WTC11 (cell line): ENCODE data around the gene AGAP1. TPM values are rescaled to one million over a fixed set of nuclear protein-coding genes. Genes with fewer than 3 reads are reported as not detected.

Experiments
- ATAC-seq: fragments of 200-7000 bp; cut with Tn5 transposase; 2 replicates; pipeline ENCODE4 v1.10.0; 2021; ENCODE audit warnings: mild to moderate bottlenecking, moderate library complexity
- CTCF ChIA-PET: fragments of 300-600 bp; sonication (Branson Sonifier 250); formaldehyde crosslinking; loops from one replicate; lab custom pipeline; 2021; ENCODE audit warnings: antibody characterized with exemption; lab: Charles Lee
- POLR2A ChIA-PET: fragments of 350-600 bp; sonication (Branson Sonifier 250); formaldehyde crosslinking; loops from one replicate; lab custom pipeline; 2021; ENCODE audit warnings: antibody characterized with exemption; lab: Charles Lee
- DNase-seq: peaks from one replicate; pipeline ENCODE4 v3.0.0; 2021; ENCODE audit warnings: low spot score
- H3K27ac Mint-ChIP-seq: 2 replicates; pipeline ENCODE4 v1.8.0; 2021; ENCODE audit warnings: mixed read lengths
- H3K27me3 Mint-ChIP-seq: 2 replicates; pipeline ENCODE4 v1.8.0; 2021; ENCODE audit warnings: low read depth, mild to moderate bottlenecking, moderate library complexity, mixed read lengths
- H3K36me3 Mint-ChIP-seq: 2 replicates; pipeline ENCODE4 v1.8.0; 2021; ENCODE audit warnings: mixed read lengths
- H3K4me1 Mint-ChIP-seq: 2 replicates; pipeline ENCODE4 v1.8.0; 2022; ENCODE audit warnings: mixed read lengths
- H3K4me3 Mint-ChIP-seq: 2 replicates; pipeline ENCODE4 v1.8.0; 2021; ENCODE audit warnings: mild to moderate bottlenecking, moderate library complexity, mixed read lengths
- H3K9me3 Mint-ChIP-seq: 2 replicates; pipeline ENCODE4 v1.8.0; 2021; ENCODE audit warnings: mixed read lengths
- AR ChIP-seq: fragments of 250-450 bp; sonication (Bioruptor Pico); IDR thresholded peaks from 2 replicates; pipeline ENCODE4 v1.9.0; 2021; ENCODE audit warnings: mild to moderate bottlenecking
- CDX4 ChIP-seq: fragments of 250-450 bp; sonication (Bioruptor Pico); IDR thresholded peaks from 2 replicates; pipeline ENCODE4 v1.9.0; 2021; ENCODE audit warnings: moderate library complexity, mild to moderate bottlenecking, inconsistent platforms, borderline replicate concordance
- CTCF ChIP-seq: fragments of 200-600 bp; IDR thresholded peaks from 2 replicates; pipeline ENCODE4 v1.8.0; 2022; ENCODE audit warnings: antibody characterized with exemption
- ELF4 ChIP-seq: sonication (generic); formaldehyde crosslinking; IDR thresholded peaks from 2 replicates; pipeline ENCODE4 v1.8.1; 2022; ENCODE audit warnings: low read depth, mild to moderate bottlenecking, moderate library complexity, missing genetic modification reagents
- ESRRA ChIP-seq: sonication (generic); formaldehyde crosslinking; IDR thresholded peaks from 2 replicates; pipeline ENCODE4 v1.8.1; 2022; ENCODE audit warnings: mild to moderate bottlenecking, missing genetic modification reagents, borderline replicate concordance
- FOXK1 ChIP-seq: sonication (generic); formaldehyde crosslinking; IDR thresholded peaks from 2 replicates; pipeline ENCODE4 v1.8.0; 2022; ENCODE audit warnings: mild to moderate bottlenecking, moderate library complexity, missing genetic modification reagents
- FOXP1 ChIP-seq: sonication (generic); formaldehyde crosslinking; IDR thresholded peaks from 2 replicates; pipeline ENCODE4 v1.8.0; 2022; ENCODE audit warnings: missing genetic modification reagents, mild to moderate bottlenecking, moderate library complexity, borderline replicate concordance
- GTF2I ChIP-seq: fragments of 250-450 bp; sonication (Bioruptor Pico); conservative IDR thresholded peaks from 2 replicates; pipeline ENCODE4 v1.4.0; 2021; ENCODE audit warnings: mild to moderate bottlenecking
- HMGXB4 ChIP-seq: sonication (generic); formaldehyde crosslinking; IDR thresholded peaks from 2 replicates; pipeline ENCODE4 v1.8.1; 2023; ENCODE audit warnings: mild to moderate bottlenecking, moderate library complexity, missing genetic modification reagents
- JAZF1 ChIP-seq: fragments of 250-450 bp; sonication (Bioruptor Pico); IDR thresholded peaks from 2 replicates; pipeline ENCODE4 v1.9.0; 2021; ENCODE audit warnings: moderate library complexity, mild to moderate bottlenecking, inconsistent platforms
- MLX ChIP-seq: sonication (generic); formaldehyde crosslinking; IDR thresholded peaks from 2 replicates; pipeline ENCODE4 v1.8.1; 2023; ENCODE audit warnings: mild to moderate bottlenecking, missing genetic modification reagents, moderate library complexity
- NFE2L1 ChIP-seq: sonication (generic); formaldehyde crosslinking; IDR thresholded peaks from 2 replicates; pipeline ENCODE4 v1.8.1; 2023; ENCODE audit warnings: missing genetic modification reagents
- NR3C1 ChIP-seq: sonication (generic); formaldehyde crosslinking; conservative IDR thresholded peaks from 2 replicates; pipeline ENCODE4 v1.8.1; 2023; ENCODE audit warnings: low read depth, mild to moderate bottlenecking, missing genetic modification reagents
- RELA ChIP-seq: sonication (generic); formaldehyde crosslinking; IDR thresholded peaks from 2 replicates; pipeline ENCODE4 v1.8.1; 2022; ENCODE audit warnings: missing genetic modification reagents, mild to moderate bottlenecking, borderline replicate concordance
- SMAD3 ChIP-seq: sonication (generic); formaldehyde crosslinking; IDR thresholded peaks from 2 replicates; pipeline ENCODE4 v1.8.0; 2022; ENCODE audit warnings: missing genetic modification reagents, mild to moderate bottlenecking, borderline replicate concordance
- STAT6 ChIP-seq: sonication (generic); formaldehyde crosslinking; conservative IDR thresholded peaks from 2 replicates; pipeline ENCODE4 v1.8.1; 2023; ENCODE audit warnings: mild to moderate bottlenecking, low read depth, missing genetic modification reagents, moderate library complexity
- TCF7 ChIP-seq: sonication (generic); formaldehyde crosslinking; IDR thresholded peaks from 2 replicates; pipeline ENCODE4 v1.8.0; 2022; ENCODE audit warnings: mild to moderate bottlenecking, low read depth, missing genetic modification reagents, moderate library complexity
- TP53 ChIP-seq: sonication (generic); formaldehyde crosslinking; IDR thresholded peaks from 2 replicates; pipeline ENCODE4 v1.8.1; 2023; ENCODE audit warnings: mild to moderate bottlenecking, missing genetic modification reagents
- ZBTB21 ChIP-seq: sonication (generic); formaldehyde crosslinking; IDR thresholded peaks from 2 replicates; pipeline ENCODE4 v1.8.1; 2023; ENCODE audit warnings: mild to moderate bottlenecking, missing genetic modification reagents, borderline replicate concordance
- ZNF263 ChIP-seq: sonication (generic); formaldehyde crosslinking; IDR thresholded peaks from 2 replicates; pipeline ENCODE4 v1.8.1; 2022; ENCODE audit warnings: low read depth, mild to moderate bottlenecking, moderate library complexity, missing genetic modification reagents
- ZSCAN18 ChIP-seq: fragments of 250-450 bp; sonication (Bioruptor Pico); IDR thresholded peaks from 2 replicates; pipeline ENCODE4 v2.1.2; 2022; ENCODE audit warnings: mild to moderate bottlenecking, moderate library complexity
- total RNA-seq: library from RNA; stranded (reverse); gene quantifications from 3 replicates; pipeline ENCODE4 v1.2.3, GENCODE V29; 2021

AGAP1 gene
- total RNA-seq, 1 experiment from 2014 or later = 49.3 TPM

GRCh38 chr2:236163471-236164200 is 669.8 kb downstream of the AGAP1 start:
- Mint-ChIP-seq H3K36me3 (peaks cover 7% of the 10 kb centered on the region), H3K27ac (no peak overlapping the region), H3K27me3 (peaks cover 85% of the 10 kb centered on the region), H3K4me1 (peaks cover 54% of the 10 kb centered on the region), H3K4me3 (peak overlapping the region; percentile 56), H3K9me3 (no peaks in the 10 kb centered on the region)
- POLR2A ChIA-PET = interaction anchor here (0.6 to 1.2 kb wide), 2 partner anchors 71 to 964 kb away, joined by 3 read pairs; no protein-coding TSS in a partner anchor
- CTCF ChIA-PET = interaction anchor here (1.0 to 2.5 kb wide), 7 partner anchors 14 to 398 kb away, joined by 3 to 12 read pairs (median 3); no protein-coding TSS in a partner anchor
- no peak; the same call in 1 of the 2 replicates for ATAC-seq
- DNase-seq = peak; percentile 41
- TF ChIP-seq AR (no peak), ELF4 (CRISPR knock-in tag) (no peak), TCF7 (CRISPR knock-in tag) (no peak), GTF2I (CRISPR knock-in tag) (no peak), SMAD3 (CRISPR knock-in tag) (no peak), JAZF1 (no peak), FOXK1 (0 out of 2 replicates have a peak, but pooled peaks have one; percentile 7), ESRRA (CRISPR knock-in tag) (peak; percentile 73; the same call in 1 of the 2 replicates), RELA (CRISPR knock-in tag) (peak; percentile 75; the same call in 1 of the 2 replicates), TP53 (CRISPR knock-in tag) (no peak), NR3C1 (CRISPR knock-in tag) (no peak), HMGXB4 (CRISPR knock-in tag) (no peak), NFE2L1 (CRISPR knock-in tag) (no peak), STAT6 (no peak), MLX (CRISPR knock-in tag) (no peak), CTCF (no peak), ZBTB21 (CRISPR knock-in tag) (no peak), FOXP1 (CRISPR knock-in tag) (peak; percentile 57; the same call in 1 of the 2 replicates), ZNF263 (CRISPR knock-in tag) (no peak), CDX4 (CRISPR knock-in tag) (no peak), ZSCAN18 (CRISPR knock-in tag) (no peak)
